Lung (tissue), 12 donors: Measurements from ENCODE around the gene FCER2. TPM values are rescaled to one million over a fixed set of nuclear protein-coding genes. Genes with fewer than 3 reads are reported as not detected.

Experiments
- ATAC-seq: fragments of 200-7000 bp; cut with Tn5 transposase; one replicate; pipeline ENCODE4 v1.9.1; 2020; ENCODE audit warnings: moderate number of reproducible peaks; ENCODE audit not compliant: insufficient read depth, low FRiP score
- DNase-seq, 3 donors: peaks; one replicate each; pipeline ENCODE4 v3.0.0-alpha.2; 2013 to 2017
- H3K27ac ChIP-seq, 2 donors: one replicate each; pipeline ENCODE4 v1.5.1; 2013; ENCODE audit warnings: mild to moderate bottlenecking in 2 of 2, moderate library complexity in 2 of 2, control low read depth in 1 of 2, inconsistent platforms in 1 of 2, low read depth in 1 of 2, low read length in 1 of 2
- H3K27me3 ChIP-seq, 3 donors: one replicate each; pipeline ENCODE4 v1.5.1; 2013; ENCODE audit warnings: low read length in 2 of 3; ENCODE audit not compliant: control insufficient read depth in 3 of 3, insufficient read depth in 3 of 3
- H3K36me3 ChIP-seq, 4 donors: one replicate each; pipeline ENCODE4 v1.5.1; 2013; ENCODE audit warnings: low read length in 4 of 4, mild to moderate bottlenecking in 1 of 4, moderate library complexity in 1 of 4; ENCODE audit not compliant: control insufficient read depth in 4 of 4, insufficient read depth in 4 of 4
- H3K4me1 ChIP-seq, 5 donors: one replicate each; pipeline ENCODE4 v1.5.1; 2013; ENCODE audit warnings: low read length in 5 of 5, mild to moderate bottlenecking in 2 of 5, moderate library complexity in 1 of 5; ENCODE audit not compliant: control insufficient read depth in 5 of 5, insufficient read depth in 5 of 5
- H3K4me3 ChIP-seq: one replicate; pipeline ENCODE4 v1.5.1; 2013; ENCODE audit warnings: mild to moderate bottlenecking, control low read depth, moderate library complexity
- H3K9ac ChIP-seq, 2 donors: one replicate each; pipeline ENCODE4 v1.5.1; 2013; ENCODE audit warnings: low read length in 2 of 2, control low read depth in 1 of 2; ENCODE audit not compliant: insufficient read depth in 1 of 2
- H3K9me3 ChIP-seq, 4 donors: one replicate each; pipeline ENCODE4 v1.5.1; 2013; ENCODE audit warnings: low read length in 3 of 4, mild to moderate bottlenecking in 1 of 4, moderate library complexity in 1 of 4; ENCODE audit not compliant: control insufficient read depth in 4 of 4, insufficient read depth in 3 of 4
- WGBS, 2 donors: extraction: QIAGEN DNeasy Blood & Tissue Kit; methylation state at CpG; one replicate each; pipeline ENCODE4 v1.1.7; 2013; 5-methylcytosine and 5-hydroxymethylcytosine counted together
- polyA plus RNA-seq, 2 donors: library from polyadenylated mRNA; stranded (reverse); fragments of 200-250 nt; gene quantifications; one replicate each; pipeline ENCODE4 v1.2.1, GENCODE V29; 2013
- total RNA-seq, 2 donors: library from RNA; depleted of rRNA in 1 of 2; stranded (reverse); fragments of >200 nt in 1 of 2; gene quantifications; one replicate each; pipeline ENCODE4 v1.2.1, GENCODE V29; 2014 to 2021
- TF ChIP-seq, protein P1 (sequence below): IDR thresholded peaks from 2 replicates; pipeline ENCODE4 v1.5.1; 2012; ENCODE audit warnings: mild to moderate bottlenecking; ENCODE audit errors: control extremely low read depth, extremely low read depth
- donor health status: control.
- donor health status: control.
- donor health status: Bipolar disorder and iron deficiency.
- donor health status: healthy.
- donor health status: DM: yes; HTN: yes; CAD: no.

FCER2 gene
- total and polyA plus RNA-seq, 4 donors = 0.37 to 1.2 (median 0.45) TPM

DNA sequence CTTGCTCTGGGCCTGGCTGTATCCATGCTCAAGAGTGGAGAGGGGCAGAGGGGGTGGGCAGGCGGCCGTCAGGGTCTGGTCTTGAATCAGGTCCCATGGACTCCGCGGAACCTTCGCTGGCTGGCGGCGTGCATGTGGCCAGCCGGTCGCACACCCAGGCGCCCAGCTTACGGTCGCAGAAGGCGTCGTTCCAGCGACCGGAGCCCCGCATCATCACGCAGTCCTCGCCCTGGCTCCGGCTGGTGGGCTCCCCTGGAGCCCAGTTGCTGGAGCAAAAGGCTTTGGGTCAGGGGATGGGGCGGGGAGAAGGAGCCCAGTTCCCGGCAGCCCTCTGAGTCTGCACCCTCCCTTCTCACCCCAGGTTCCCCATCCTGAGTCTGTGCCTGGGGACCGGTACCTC lies 12.8 kb downstream of the FCER2 start:
- H3K9ac ChIP-seq = no peak overlapping the region
- no peaks in the 10 kb centered on the region for H3K4me1 ChIP-seq
- WGBS, 2 donors = 27 to 37% methylated on average over 23 of the region's 23 CpGs
- H3K4me3 ChIP-seq = no peak overlapping the region
- H3K9me3 ChIP-seq = peaks cover 0 to 8% (median 0%) of the 10 kb centered on the region in 4 donors
- H3K36me3 ChIP-seq = peaks cover 0 to 2% (median 0%) of the 10 kb centered on the region in 4 donors
- TF ChIP-seq, protein P1, sequence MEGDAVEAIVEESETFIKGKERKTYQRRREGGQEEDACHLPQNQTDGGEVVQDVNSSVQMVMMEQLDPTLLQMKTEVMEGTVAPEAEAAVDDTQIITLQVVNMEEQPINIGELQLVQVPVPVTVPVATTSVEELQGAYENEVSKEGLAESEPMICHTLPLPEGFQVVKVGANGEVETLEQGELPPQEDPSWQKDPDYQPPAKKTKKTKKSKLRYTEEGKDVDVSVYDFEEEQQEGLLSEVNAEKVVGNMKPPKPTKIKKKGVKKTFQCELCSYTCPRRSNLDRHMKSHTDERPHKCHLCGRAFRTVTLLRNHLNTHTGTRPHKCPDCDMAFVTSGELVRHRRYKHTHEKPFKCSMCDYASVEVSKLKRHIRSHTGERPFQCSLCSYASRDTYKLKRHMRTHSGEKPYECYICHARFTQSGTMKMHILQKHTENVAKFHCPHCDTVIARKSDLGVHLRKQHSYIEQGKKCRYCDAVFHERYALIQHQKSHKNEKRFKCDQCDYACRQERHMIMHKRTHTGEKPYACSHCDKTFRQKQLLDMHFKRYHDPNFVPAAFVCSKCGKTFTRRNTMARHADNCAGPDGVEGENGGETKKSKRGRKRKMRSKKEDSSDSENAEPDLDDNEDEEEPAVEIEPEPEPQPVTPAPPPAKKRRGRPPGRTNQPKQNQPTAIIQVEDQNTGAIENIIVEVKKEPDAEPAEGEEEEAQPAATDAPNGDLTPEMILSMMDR = no peak
- no peak overlapping the region for H3K27ac ChIP-seq
- ATAC-seq = no peak
- peaks cover 0 to 5% (median 0%) of the 10 kb centered on the region in 3 donors for H3K27me3 ChIP-seq
- no peak for DNase-seq

DNA sequence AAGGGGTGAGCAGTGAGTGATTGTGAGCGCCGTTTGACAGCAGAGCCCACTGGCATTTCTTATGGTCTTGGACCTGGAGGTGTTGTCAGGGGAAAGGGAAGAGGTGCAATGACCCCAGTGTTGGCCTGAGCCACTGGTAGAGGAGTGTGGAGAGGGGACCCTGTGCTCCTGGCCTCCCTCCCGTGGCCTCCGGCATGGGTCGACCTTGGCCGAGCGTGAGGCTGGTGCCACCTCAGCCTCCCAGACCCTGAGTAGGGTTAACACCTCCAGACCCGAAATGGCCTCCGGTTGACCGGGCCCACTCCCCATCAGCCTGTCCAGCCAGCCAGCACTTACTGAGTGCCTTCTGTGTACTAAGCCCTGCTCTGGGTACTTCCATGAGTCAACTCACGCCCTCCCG lies 14.8 kb downstream of the FCER2 start:
- no peak for DNase-seq
- Histone ChIP-seq H3K36me3 (peaks cover 0 to 15% (median 4%) of the 10 kb centered on the region in 4 donors), H3K9ac (no peak overlapping the region), H3K4me1 (peaks cover 0 to 2% (median 0%) of the 10 kb centered on the region in 5 donors), H3K27me3 (peaks cover 0 to 5% (median 0%) of the 10 kb centered on the region in 3 donors), H3K4me3 (no peak overlapping the region), H3K9me3 (peaks cover 0 to 5% (median 0%) of the 10 kb centered on the region in 4 donors), H3K27ac (no peak overlapping the region)
- TF ChIP-seq, protein P1 = no peak
- WGBS, 2 donors = 88 to 93% methylated on average over 12 of the region's 12 CpGs
- no peak for ATAC-seq

DNA sequence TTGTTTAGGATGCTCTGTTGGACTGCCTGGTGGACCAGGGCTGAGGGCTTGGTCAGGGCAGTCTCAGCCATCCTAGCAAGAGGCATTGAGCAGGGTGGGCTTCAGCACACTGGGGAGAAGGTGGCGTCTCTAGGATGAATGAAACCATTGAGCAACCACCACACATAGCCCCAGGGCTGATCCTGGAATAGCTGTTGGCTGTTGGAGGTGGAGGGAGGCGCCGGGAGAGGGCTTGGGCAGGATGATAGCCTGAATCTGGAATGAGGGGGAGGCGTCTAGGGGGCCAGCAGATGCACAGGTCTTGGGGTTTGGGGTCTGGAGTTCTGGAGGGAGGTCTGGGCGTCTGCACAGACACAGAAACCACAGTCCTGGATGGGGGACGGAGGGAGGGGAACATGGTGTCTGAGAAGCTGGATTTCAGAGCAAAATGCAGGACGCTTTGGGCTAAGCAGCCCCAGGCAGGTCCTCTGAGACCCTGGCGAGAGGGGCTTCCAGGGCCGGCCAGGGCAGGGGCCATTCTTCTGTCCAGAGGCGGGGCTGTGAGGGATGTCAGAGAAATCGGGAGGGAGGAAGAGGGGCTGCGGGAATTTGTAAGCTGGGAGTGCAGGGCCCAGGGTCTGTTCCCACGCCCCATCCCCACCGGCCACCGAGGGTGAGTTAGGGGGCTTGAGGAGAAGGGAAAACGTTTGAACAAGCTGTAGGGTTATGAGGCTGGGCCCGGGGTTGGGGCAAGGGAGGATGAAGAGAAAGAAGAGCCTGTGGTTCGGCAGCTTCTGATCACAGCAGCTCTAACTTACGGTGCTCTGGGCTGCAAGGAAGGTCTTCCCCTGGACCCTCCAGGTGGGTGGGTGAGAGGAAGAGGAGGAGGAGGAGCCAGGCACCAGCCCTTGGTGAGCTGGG lies 16.1 kb downstream of the FCER2 start:
- H3K4me1 ChIP-seq = peaks cover 0 to 10% (median 4%) of the 10 kb centered on the region in 5 donors
- no peak overlapping the region for H3K4me3 ChIP-seq
- H3K9me3 ChIP-seq = no peaks in the 10 kb centered on the region
- DNase-seq (no peak), ATAC-seq (no peak)
- H3K27me3 ChIP-seq = peaks cover 0 to 5% (median 0%) of the 10 kb centered on the region in 3 donors
- no peak overlapping the region for H3K27ac ChIP-seq
- 63 to 75% methylated on average over 17 to 19 of the region's 19 CpGs for WGBS, 2 donors
- TF ChIP-seq, protein P1 = no peak
- H3K9ac ChIP-seq = no peak overlapping the region
- H3K36me3 ChIP-seq = peaks cover 0 to 16% (median 6%) of the 10 kb centered on the region in 4 donors
